HEK293T (cell line): Measurements from ENCODE around the gene SH2D3A.
"Not testable (repeated sequence)": the region's sequence is repeated elsewhere in the genome, so short reads cannot be mapped to it uniquely, and the experiment has no call there.

Source experiments
- CTCF ChIA-PET: fragments of 350-600 bp; formaldehyde crosslinking; extraction: SDS; loops from one replicate; lab custom pipeline; 2021; ENCODE audit warnings: antibody characterized with exemption, inconsistent platforms; lab: Yijun Ruan, JAX
- POLR2A ChIA-PET: fragments of 350-600 bp; formaldehyde crosslinking; extraction: SDS; loops from one replicate; lab custom pipeline; 2020; ENCODE audit warnings: antibody characterized with exemption, inconsistent platforms; lab: Yijun Ruan, JAX
- DNase-seq: peaks from one replicate; pipeline ENCODE4 v3.0.0; 2012; ENCODE audit warnings: mixed read lengths; ENCODE audit errors: extremely low spot score
- ARNT ChIP-seq: fragments of 450-650 bp; IDR thresholded peaks from 2 replicates; pipeline ENCODE4 v1.6.1; 2017; ENCODE audit warnings: mild to moderate bottlenecking
- BHLHE40 ChIP-seq: fragments of 450-650 bp; IDR thresholded peaks from 2 replicates; pipeline ENCODE4 v1.6.1; 2016; ENCODE audit warnings: mild to moderate bottlenecking, moderate library complexity, borderline replicate concordance
- CTBP1 ChIP-seq: fragments of 450-650 bp; IDR thresholded peaks from 2 replicates; pipeline ENCODE4 v1.6.1; 2016; ENCODE audit warnings: borderline replicate concordance
- ELF4 ChIP-seq: fragments of 450-650 bp; IDR thresholded peaks from 2 replicates; pipeline ENCODE4 v1.6.1; 2017; ENCODE audit warnings: antibody characterized with exemption
- FOXA1 ChIP-seq: fragments of 450-650 bp; IDR thresholded peaks from 2 replicates; pipeline ENCODE4 v1.6.1; 2016; ENCODE audit warnings: mild to moderate bottlenecking
- FOXK2 ChIP-seq: fragments of 450-650 bp; IDR thresholded peaks from 2 replicates; pipeline ENCODE4 v1.6.1; 2016; ENCODE audit warnings: mild to moderate bottlenecking
- FOXM1 ChIP-seq: fragments of 450-650 bp; IDR thresholded peaks from 2 replicates; pipeline ENCODE4 v1.6.1; 2017; ENCODE audit warnings: mild to moderate bottlenecking, borderline replicate concordance
- HDGF ChIP-seq: fragments of 450-650 bp; IDR thresholded peaks from 2 replicates; pipeline ENCODE4 v1.6.1; 2017; ENCODE audit warnings: antibody characterized with exemption, borderline replicate concordance
- L3MBTL2 ChIP-seq: fragments of 450-650 bp; conservative IDR thresholded peaks from 2 replicates; pipeline ENCODE4 v1.6.1; 2016; ENCODE audit warnings: mild to moderate bottlenecking
- LEF1 ChIP-seq: fragments of 450-650 bp; IDR thresholded peaks from 2 replicates; pipeline ENCODE4 v1.6.1; 2017; ENCODE audit warnings: mild to moderate bottlenecking, borderline replicate concordance
- NFRKB ChIP-seq: fragments of 450-650 bp; IDR thresholded peaks from 2 replicates; pipeline ENCODE4 v1.6.1; 2016; ENCODE audit warnings: mild to moderate bottlenecking, moderate library complexity
- PKNOX1 ChIP-seq: fragments of 450-650 bp; IDR thresholded peaks from 2 replicates; pipeline ENCODE4 v1.6.1; 2016
- SP1 ChIP-seq: fragments of 450-650 bp; IDR thresholded peaks from 2 replicates; pipeline ENCODE4 v1.6.1; 2017
- SUZ12 ChIP-seq: fragments of 450-650 bp; IDR thresholded peaks from 2 replicates; pipeline ENCODE4 v1.6.1; 2016; ENCODE audit warnings: mild to moderate bottlenecking
- TARDBP ChIP-seq: fragments of 450-650 bp; IDR thresholded peaks from 2 replicates; pipeline ENCODE4 v1.6.1; 2016
- ZNF384 ChIP-seq: fragments of 450-650 bp; IDR thresholded peaks from 2 replicates; pipeline ENCODE4 v1.6.1; 2016

The SH2D3A gene

GRCh38 chr19:6712231-6712630 is 55.0 kb downstream of the SH2D3A start:
- CTCF ChIA-PET: no interaction called here
- TF ChIP-seq SP1 (no peak), FOXA1 (no peak), CTBP1 (no peak), FOXK2 (no peak), FOXM1 (no peak), LEF1 (no peak), ZNF384 (no peak), ELF4 (no peak), BHLHE40 (no peak), HDGF (no peak)
- POLR2A ChIA-PET: no interaction called here

GRCh38 chr19:6711605-6712004 is 55.6 kb downstream of the SH2D3A start:
- CTCF ChIA-PET: no interaction called here
- TF ChIP-seq NFRKB (no peak), SP1 (no peak), TARDBP (no peak), L3MBTL2 (no peak), ARNT (no peak), FOXM1 (no peak), HDGF (no peak), ZNF384 (no peak), BHLHE40 (no peak), LEF1 (no peak), FOXA1 (no peak), CTBP1 (no peak), FOXK2 (no peak), SUZ12 (no peak), PKNOX1 (no peak), ELF4 (no peak)
- DNase-seq: no peak
- POLR2A ChIA-PET: no interaction called here

More at GRCh38 chr19:6712231-6712630, 55.0 kb downstream of the SH2D3A start:
- DNase-seq: no peak

GRCh38 chr19:6711078-6711361 is 56.2 kb downstream of the SH2D3A start:
- ChIA-PET CTCF (interaction anchor here (0.5 kb wide), 1 partner anchor 631 kb away, joined by 3 read pairs; no protein-coding TSS in a partner anchor), POLR2A (no interaction called here)
- TF ChIP-seq FOXA1 (no peak), BHLHE40 (no peak), FOXM1 (no peak), LEF1 (no peak), SUZ12 (no peak), ARNT (no peak)
- no peak for DNase-seq

GRCh38 chr19:6710273-6711077 is 56.8 kb downstream of the SH2D3A start:
- TF ChIP-seq TARDBP (peak; percentile 36; the same call in 1 of the 2 replicates), PKNOX1 (peak; percentile 59; the same call in 1 of the 2 replicates), LEF1 (no peak), ELF4 (no peak)
- ChIA-PET POLR2A (no interaction called here), CTCF (interaction anchor here (0.5 kb wide), 1 partner anchor 630 kb away, joined by 3 read pairs; no protein-coding TSS in a partner anchor)
- no peak for DNase-seq

GRCh38 chr19:6709549-6709948 is 57.7 kb downstream of the SH2D3A start:
- TF ChIP-seq SUZ12 (no peak), PKNOX1 (no peak), FOXK2 (no peak), ARNT (no peak), HDGF (no peak), SP1 (no peak), CTBP1 (no peak), LEF1 (no peak), ZNF384 (no peak), FOXM1 (no peak), ELF4 (no peak), BHLHE40 (no peak), NFRKB (no peak), TARDBP (no peak), FOXA1 (no peak), L3MBTL2 (no peak)
- ChIA-PET POLR2A (no interaction called here), CTCF (no interaction called here)
- no peak for DNase-seq

- POLR2A ChIA-PET, CTCF ChIA-PET, DNase-seq: not testable (repeated sequence)
Observed at GRCh38 chr19:6708913-6709312, 58.3 kb downstream of the SH2D3A start.

- ChIA-PET CTCF (no interaction called here), POLR2A (no interaction called here)
- no peak for DNase-seq
- no peak for TF ChIP-seq SP1
- no peak for TF ChIP-seq L3MBTL2
- TF ChIP-seq CTBP1: no peak
- TF ChIP-seq FOXM1: no peak
- no peak for TF ChIP-seq ELF4
- TF ChIP-seq ARNT: no peak
- TF ChIP-seq ZNF384: no peak
- TF ChIP-seq LEF1: no peak
- no peak for TF ChIP-seq SUZ12
- no peak for TF ChIP-seq TARDBP
Observed at GRCh38 chr19:6708346-6708745, 58.9 kb downstream of the SH2D3A start.
